ENCODE data around the gene SLIT3.

SLIT3 gene

DNA sequence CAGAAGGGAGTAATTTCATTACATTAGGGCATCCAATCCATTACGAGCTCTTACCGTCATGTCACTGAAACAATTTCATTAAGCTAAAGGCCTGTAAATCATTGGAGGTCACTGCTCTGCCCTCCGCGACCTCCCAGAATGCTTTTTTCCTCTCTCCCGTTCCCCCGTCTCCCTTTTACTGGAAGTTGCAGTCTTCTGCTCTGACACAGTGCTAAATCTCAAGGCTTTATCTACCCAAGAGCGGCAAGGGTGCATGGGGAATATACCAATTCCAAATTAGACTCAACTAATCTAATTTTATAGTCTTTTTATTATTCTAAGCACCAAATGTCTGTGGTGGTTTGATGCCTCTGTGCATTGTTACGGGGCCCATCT is 456.0 kb downstream of the SLIT3 start:
- H3K4me3 ChIP-seq (ENCODE audit: low read depth in 1 of 2, low read length in 2 of 2): no peak overlapping the region
- H3K27ac ChIP-seq (ENCODE audit: low read depth, low read length): no peak overlapping the region
- H3K36me3 ChIP-seq (ENCODE audit: control insufficient read depth in 1 of 2, insufficient read depth in 2 of 2, low read length in 2 of 2): no peaks in the 10 kb centered on the region

GRCh38 chr5:168844016-168844921 is 456.7 kb downstream of the SLIT3 start:
- Histone ChIP-seq H3K9ac (ENCODE audit: low read depth in 1 of 2, low read length in 2 of 2) (no peak overlapping the region), H3K27ac (ENCODE audit: low read depth, low read length) (no peak overlapping the region), H3K4me1 (ENCODE audit: control insufficient read depth in 1 of 2, insufficient read depth in 2 of 2, low read length in 2 of 2) (no peaks in the 10 kb centered on the region), H3K4me3 (ENCODE audit: low read depth in 1 of 2, low read length in 2 of 2) (no peak overlapping the region), H3K27me3 (ENCODE audit: control insufficient read depth in 1 of 2, insufficient read depth in 2 of 2, low read length in 2 of 2) (peaks cover 0 to 12% of the 10 kb centered on the region in 2 donors), H3K36me3 (ENCODE audit: control insufficient read depth in 1 of 2, insufficient read depth in 2 of 2, low read length in 2 of 2) (no peaks in the 10 kb centered on the region), H3K9me3 (ENCODE audit: control insufficient read depth in 1 of 2, low read length in 2 of 2) (no peaks in the 10 kb centered on the region)

More for the DNA sequence above, 456.0 kb downstream of the SLIT3 start:
- H3K27me3 ChIP-seq (ENCODE audit: control insufficient read depth in 1 of 2, insufficient read depth in 2 of 2, low read length in 2 of 2): peaks cover 0 to 14% of the 10 kb centered on the region in 2 donors
- no peaks in the 10 kb centered on the region for H3K4me1 ChIP-seq (ENCODE audit: control insufficient read depth in 1 of 2, insufficient read depth in 2 of 2, low read length in 2 of 2)
- no peaks in the 10 kb centered on the region for H3K9me3 ChIP-seq (ENCODE audit: control insufficient read depth in 1 of 2, low read length in 2 of 2)
- no peak overlapping the region for H3K9ac ChIP-seq (ENCODE audit: low read depth in 1 of 2, low read length in 2 of 2)

DNA sequence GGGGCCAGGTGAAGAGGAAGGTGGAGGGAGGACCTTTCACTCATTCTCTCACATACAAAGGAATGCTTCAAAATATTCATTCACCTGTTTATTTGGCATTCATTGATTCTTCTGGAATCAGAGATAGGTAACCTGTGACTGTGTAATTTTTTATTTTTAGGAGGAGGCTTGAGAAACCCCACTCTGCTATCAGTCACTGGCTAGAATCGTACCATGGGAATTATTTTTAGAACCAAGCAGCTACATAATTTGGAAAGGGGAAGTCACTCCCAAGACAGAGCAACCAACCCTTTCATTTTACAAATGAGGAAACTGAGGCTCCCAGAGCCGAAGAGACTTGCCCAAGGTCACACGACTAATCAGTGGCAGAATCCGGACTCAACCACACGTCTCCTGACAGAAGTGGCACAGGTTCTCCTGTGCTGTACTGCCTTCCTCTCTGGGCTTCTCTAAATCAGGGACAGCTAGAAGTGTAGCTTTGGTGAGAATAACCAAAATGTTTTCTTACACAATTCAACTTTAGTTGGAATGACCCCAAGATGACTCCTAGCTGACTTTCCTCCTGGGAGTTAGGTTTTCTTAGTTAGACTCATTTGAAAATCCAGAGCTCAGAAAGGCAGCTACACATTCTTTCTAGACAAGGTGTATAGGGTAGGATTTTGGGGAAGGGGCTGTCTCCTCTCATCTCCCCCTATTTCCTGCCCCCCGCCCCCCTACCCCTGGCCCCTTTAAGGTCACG is 457.5 kb downstream of the SLIT3 start:
- H3K36me3 ChIP-seq (ENCODE audit: control insufficient read depth in 1 of 2, insufficient read depth in 2 of 2, low read length in 2 of 2): no peaks in the 10 kb centered on the region
- no peaks in the 10 kb centered on the region for H3K9me3 ChIP-seq (ENCODE audit: control insufficient read depth in 1 of 2, low read length in 2 of 2)
- H3K9ac ChIP-seq (ENCODE audit: low read depth in 1 of 2, low read length in 2 of 2): no peak overlapping the region
- H3K4me1 ChIP-seq (ENCODE audit: control insufficient read depth in 1 of 2, insufficient read depth in 2 of 2, low read length in 2 of 2): no peaks in the 10 kb centered on the region
- H3K27ac ChIP-seq (ENCODE audit: low read depth, low read length): no peak overlapping the region
- H3K27me3 ChIP-seq (ENCODE audit: control insufficient read depth in 1 of 2, insufficient read depth in 2 of 2, low read length in 2 of 2): peaks cover 0 to 10% of the 10 kb centered on the region in 2 donors
- no peak overlapping the region for H3K4me3 ChIP-seq (ENCODE audit: low read depth in 1 of 2, low read length in 2 of 2)

GRCh38 chr5:168842571-168843205 is 458.3 kb downstream of the SLIT3 start:
- Histone ChIP-seq H3K4me1 (ENCODE audit: control insufficient read depth in 1 of 2, insufficient read depth in 2 of 2, low read length in 2 of 2) (no peaks in the 10 kb centered on the region), H3K27ac (ENCODE audit: low read depth, low read length) (no peak overlapping the region), H3K9me3 (ENCODE audit: control insufficient read depth in 1 of 2, low read length in 2 of 2) (no peaks in the 10 kb centered on the region), H3K27me3 (ENCODE audit: control insufficient read depth in 1 of 2, insufficient read depth in 2 of 2, low read length in 2 of 2) (peaks cover 0 to 6% of the 10 kb centered on the region in 2 donors), H3K9ac (ENCODE audit: low read depth in 1 of 2, low read length in 2 of 2) (no peak overlapping the region), H3K36me3 (ENCODE audit: control insufficient read depth in 1 of 2, insufficient read depth in 2 of 2, low read length in 2 of 2) (no peaks in the 10 kb centered on the region), H3K4me3 (ENCODE audit: low read depth in 1 of 2, low read length in 2 of 2) (no peak overlapping the region)

GRCh38 chr5:168837852-168838251 is 463.1 kb downstream of the SLIT3 start:
- H3K9me3 ChIP-seq (ENCODE audit: control insufficient read depth in 1 of 2, low read length in 2 of 2): no peaks in the 10 kb centered on the region
- no peaks in the 10 kb centered on the region for H3K36me3 ChIP-seq (ENCODE audit: control insufficient read depth in 1 of 2, insufficient read depth in 2 of 2, low read length in 2 of 2)
- H3K27me3 ChIP-seq (ENCODE audit: control insufficient read depth in 1 of 2, insufficient read depth in 2 of 2, low read length in 2 of 2): peaks cover 0 to 4% of the 10 kb centered on the region in 2 donors
- H3K4me3 ChIP-seq (ENCODE audit: low read depth in 1 of 2, low read length in 2 of 2): no peak overlapping the region
- H3K27ac ChIP-seq (ENCODE audit: low read depth, low read length): no peak overlapping the region
- no peak overlapping the region for H3K9ac ChIP-seq (ENCODE audit: low read depth in 1 of 2, low read length in 2 of 2)
- H3K4me1 ChIP-seq (ENCODE audit: control insufficient read depth in 1 of 2, insufficient read depth in 2 of 2, low read length in 2 of 2): no peaks in the 10 kb centered on the region

- H3K4me1 ChIP-seq (ENCODE audit: control insufficient read depth in 1 of 2, insufficient read depth in 2 of 2, low read length in 2 of 2): no peaks in the 10 kb centered on the region
- no peaks in the 10 kb centered on the region for H3K27me3 ChIP-seq (ENCODE audit: control insufficient read depth in 1 of 2, insufficient read depth in 2 of 2, low read length in 2 of 2)
- H3K9me3 ChIP-seq (ENCODE audit: control insufficient read depth in 1 of 2, low read length in 2 of 2): no peaks in the 10 kb centered on the region
- H3K4me3 ChIP-seq (ENCODE audit: low read depth in 1 of 2, low read length in 2 of 2): no peak overlapping the region
- H3K27ac ChIP-seq (ENCODE audit: low read depth, low read length): no peak overlapping the region
- no peaks in the 10 kb centered on the region for H3K36me3 ChIP-seq (ENCODE audit: control insufficient read depth in 1 of 2, insufficient read depth in 2 of 2, low read length in 2 of 2)
- no peak overlapping the region for H3K9ac ChIP-seq (ENCODE audit: low read depth in 1 of 2, low read length in 2 of 2)
Measured at GRCh38 chr5:168836603-168837231, 464.2 kb downstream of the SLIT3 start.

DNA sequence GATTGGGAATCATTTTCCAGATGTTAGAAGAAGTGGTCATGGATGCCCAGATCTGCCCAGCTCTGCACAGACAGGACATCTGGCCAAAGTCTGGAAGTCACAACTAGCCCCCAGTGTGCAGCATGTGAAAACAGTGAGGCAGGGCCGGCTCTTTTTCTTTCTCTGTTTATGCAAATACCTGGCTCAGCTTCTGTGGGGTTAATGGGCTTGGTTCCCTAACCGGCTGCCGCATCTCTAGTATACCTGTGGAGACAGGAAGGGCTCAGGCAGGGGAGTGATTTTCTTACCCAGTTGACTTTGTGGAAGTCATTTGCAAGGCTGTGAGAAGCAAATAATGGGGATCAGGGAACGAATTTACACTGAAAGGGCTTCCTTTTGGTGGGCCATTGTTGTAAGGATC is 467.0 kb downstream of the SLIT3 start:
- no peaks in the 10 kb centered on the region for H3K36me3 ChIP-seq (ENCODE audit: control insufficient read depth in 1 of 2, insufficient read depth in 2 of 2, low read length in 2 of 2)
- no peaks in the 10 kb centered on the region for H3K4me1 ChIP-seq (ENCODE audit: control insufficient read depth in 1 of 2, insufficient read depth in 2 of 2, low read length in 2 of 2)
- H3K27me3 ChIP-seq (ENCODE audit: control insufficient read depth in 1 of 2, insufficient read depth in 2 of 2, low read length in 2 of 2): no peaks in the 10 kb centered on the region
- H3K9me3 ChIP-seq (ENCODE audit: control insufficient read depth in 1 of 2, low read length in 2 of 2): no peaks in the 10 kb centered on the region
- H3K27ac ChIP-seq (ENCODE audit: low read depth, low read length): no peak overlapping the region
- H3K4me3 ChIP-seq (ENCODE audit: low read depth in 1 of 2, low read length in 2 of 2): no peak overlapping the region
- H3K9ac ChIP-seq (ENCODE audit: low read depth in 1 of 2, low read length in 2 of 2): no peak overlapping the region

DNA sequence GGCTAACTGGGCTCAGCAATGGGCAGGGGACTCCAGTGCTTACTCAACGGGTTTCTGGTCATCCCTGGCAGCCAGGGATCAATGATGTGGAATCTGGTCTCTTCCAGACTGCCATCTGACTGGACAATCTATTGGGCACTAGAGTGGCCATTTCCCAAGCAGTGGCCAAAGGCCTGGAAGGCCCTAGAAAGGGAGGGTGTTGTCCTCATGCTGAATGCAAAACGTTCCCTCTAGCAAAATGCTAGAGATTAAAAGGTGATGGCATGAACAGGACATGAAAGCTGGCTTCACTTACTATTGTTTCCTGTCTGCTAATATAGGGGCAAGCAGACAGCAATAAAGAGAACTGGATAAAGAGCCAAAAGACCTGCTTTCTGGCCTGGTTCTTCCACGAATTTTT is 467.6 kb downstream of the SLIT3 start:
- Histone ChIP-seq H3K27me3 (ENCODE audit: control insufficient read depth in 1 of 2, insufficient read depth in 2 of 2, low read length in 2 of 2) (no peaks in the 10 kb centered on the region), H3K4me3 (ENCODE audit: low read depth in 1 of 2, low read length in 2 of 2) (no peak overlapping the region), H3K9me3 (ENCODE audit: control insufficient read depth in 1 of 2, low read length in 2 of 2) (no peaks in the 10 kb centered on the region), H3K9ac (ENCODE audit: low read depth in 1 of 2, low read length in 2 of 2) (no peak overlapping the region), H3K27ac (ENCODE audit: low read depth, low read length) (no peak overlapping the region), H3K36me3 (ENCODE audit: control insufficient read depth in 1 of 2, insufficient read depth in 2 of 2, low read length in 2 of 2) (no peaks in the 10 kb centered on the region), H3K4me1 (ENCODE audit: control insufficient read depth in 1 of 2, insufficient read depth in 2 of 2, low read length in 2 of 2) (no peaks in the 10 kb centered on the region)

GRCh38 chr5:168832308-168832707 is 468.6 kb downstream of the SLIT3 start:
- H3K27ac ChIP-seq (ENCODE audit: low read depth, low read length): no peak overlapping the region

More at GRCh38 chr5:168832308-168832707, 468.6 kb downstream of the SLIT3 start:
- no peaks in the 10 kb centered on the region for H3K9me3 ChIP-seq (ENCODE audit: control insufficient read depth in 1 of 2, low read length in 2 of 2)
- H3K36me3 ChIP-seq (ENCODE audit: control insufficient read depth in 1 of 2, insufficient read depth in 2 of 2, low read length in 2 of 2): no peaks in the 10 kb centered on the region
- no peak overlapping the region for H3K4me3 ChIP-seq (ENCODE audit: low read depth in 1 of 2, low read length in 2 of 2)
- no peaks in the 10 kb centered on the region for H3K4me1 ChIP-seq (ENCODE audit: control insufficient read depth in 1 of 2, insufficient read depth in 2 of 2, low read length in 2 of 2)
- H3K9ac ChIP-seq (ENCODE audit: low read depth in 1 of 2, low read length in 2 of 2): no peak overlapping the region
- no peaks in the 10 kb centered on the region for H3K27me3 ChIP-seq (ENCODE audit: control insufficient read depth in 1 of 2, insufficient read depth in 2 of 2, low read length in 2 of 2)
